ENCODE results near the gene EIF4E2.
A peak's percentile ranks its signal among the peaks of the same experiment; 100 is the strongest.

EIF4E2 gene

GRCh38 chr2:232502911-232503808, 47.3 kb upstream of the EIF4E2 start:
- Mint-ChIP-seq H3K4me1 (peaks cover 20% of the 10 kb centered on the region), H3K27me3 (ENCODE audit: low read depth) (peaks cover 72% of the 10 kb centered on the region), H3K4me3 (peak overlapping the region; percentile 70 to 84 (median 79)), H3K36me3 (ENCODE audit: low read depth) (no peaks in the 10 kb centered on the region), H3K9me3 (no peaks in the 10 kb centered on the region), H3K27ac (peak overlapping the region in 2 of 3 experiments; percentile 12 to 49)
- TF ChIP-seq, protein P1, sequence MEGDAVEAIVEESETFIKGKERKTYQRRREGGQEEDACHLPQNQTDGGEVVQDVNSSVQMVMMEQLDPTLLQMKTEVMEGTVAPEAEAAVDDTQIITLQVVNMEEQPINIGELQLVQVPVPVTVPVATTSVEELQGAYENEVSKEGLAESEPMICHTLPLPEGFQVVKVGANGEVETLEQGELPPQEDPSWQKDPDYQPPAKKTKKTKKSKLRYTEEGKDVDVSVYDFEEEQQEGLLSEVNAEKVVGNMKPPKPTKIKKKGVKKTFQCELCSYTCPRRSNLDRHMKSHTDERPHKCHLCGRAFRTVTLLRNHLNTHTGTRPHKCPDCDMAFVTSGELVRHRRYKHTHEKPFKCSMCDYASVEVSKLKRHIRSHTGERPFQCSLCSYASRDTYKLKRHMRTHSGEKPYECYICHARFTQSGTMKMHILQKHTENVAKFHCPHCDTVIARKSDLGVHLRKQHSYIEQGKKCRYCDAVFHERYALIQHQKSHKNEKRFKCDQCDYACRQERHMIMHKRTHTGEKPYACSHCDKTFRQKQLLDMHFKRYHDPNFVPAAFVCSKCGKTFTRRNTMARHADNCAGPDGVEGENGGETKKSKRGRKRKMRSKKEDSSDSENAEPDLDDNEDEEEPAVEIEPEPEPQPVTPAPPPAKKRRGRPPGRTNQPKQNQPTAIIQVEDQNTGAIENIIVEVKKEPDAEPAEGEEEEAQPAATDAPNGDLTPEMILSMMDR (IDR thresholded peaks at IDR 0.05; ENCODE audit: unreplicated experiment in 3 of 3) = no peak

GRCh38 chr2:232503809-232504323, 46.6 kb upstream of the EIF4E2 start:
- H3K4me3 Mint-ChIP-seq = peak overlapping the region; percentile 70 to 79 (median 71)
- no peaks in the 10 kb centered on the region for H3K9me3 Mint-ChIP-seq
- H3K27me3 Mint-ChIP-seq (ENCODE audit: low read depth) = peaks cover 72% of the 10 kb centered on the region
- H3K27ac Mint-ChIP-seq = peak overlapping the region in 1 of 3 experiments; percentile 49
- no peaks in the 10 kb centered on the region for H3K36me3 Mint-ChIP-seq (ENCODE audit: low read depth)
- TF ChIP-seq, protein P1 (IDR thresholded peaks at IDR 0.05; ENCODE audit: unreplicated experiment in 3 of 3) = no peak
- peaks cover 20% of the 10 kb centered on the region for H3K4me1 Mint-ChIP-seq

DNA sequence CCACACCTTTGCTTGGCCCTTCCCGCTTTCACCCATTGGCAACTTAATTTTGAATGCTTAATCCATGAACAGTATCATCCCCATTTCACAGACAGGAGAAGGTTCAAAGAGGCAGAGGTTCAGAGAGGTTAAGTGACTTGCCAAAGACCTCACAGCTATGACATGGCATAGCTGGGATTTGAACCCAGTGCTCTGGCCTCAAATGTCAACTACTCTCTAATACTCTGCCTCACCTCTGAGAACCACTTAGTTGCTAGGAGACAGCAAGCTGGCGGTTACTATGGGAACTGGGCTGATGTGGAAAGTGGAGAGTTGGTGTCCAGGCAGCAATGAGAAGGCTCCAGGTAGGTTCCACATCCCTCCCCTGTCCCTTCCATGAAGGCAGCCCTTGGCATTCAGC, 46.1 kb upstream of the EIF4E2 start:
- Mint-ChIP-seq H3K27ac (no peak overlapping the region), H3K4me1 (peaks cover 20% of the 10 kb centered on the region), H3K27me3 (ENCODE audit: low read depth) (peaks cover 71% of the 10 kb centered on the region), H3K4me3 (peak overlapping the region; percentile 46 to 69 (median 46)), H3K36me3 (ENCODE audit: low read depth) (no peaks in the 10 kb centered on the region), H3K9me3 (no peaks in the 10 kb centered on the region)
- TF ChIP-seq, protein P1 (IDR thresholded peaks at IDR 0.05; ENCODE audit: unreplicated experiment in 3 of 3) = no peak

DNA sequence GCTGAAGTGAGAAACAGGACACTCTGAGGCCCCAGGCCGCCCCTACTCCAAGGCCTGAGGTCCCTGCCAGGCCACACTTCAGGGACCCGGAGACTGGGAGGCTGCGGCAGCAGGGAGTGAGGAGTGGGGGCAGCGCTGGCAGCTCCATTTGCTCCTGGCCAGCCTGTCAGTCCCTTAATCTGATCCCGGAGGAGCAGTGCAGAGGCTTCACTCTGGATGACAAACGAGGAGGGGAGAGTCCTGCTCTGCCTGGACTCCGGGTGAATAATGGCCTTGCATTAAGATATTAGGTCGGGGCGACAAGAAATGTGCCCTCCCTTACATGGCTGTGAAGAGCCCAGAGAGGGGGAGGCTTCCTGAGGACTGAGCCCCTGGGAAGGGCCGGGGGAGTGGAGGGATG, 44.6 kb upstream of the EIF4E2 start:
- H3K4me1 Mint-ChIP-seq = peaks cover 20% of the 10 kb centered on the region
- H3K9me3 Mint-ChIP-seq = no peaks in the 10 kb centered on the region
- H3K36me3 Mint-ChIP-seq (ENCODE audit: low read depth) = no peaks in the 10 kb centered on the region
- peak overlapping the region in 1 of 3 experiments; percentile 22 for H3K27ac Mint-ChIP-seq
- peak overlapping the region in 2 of 3 experiments; percentile 23 to 44 for H3K4me3 Mint-ChIP-seq
- peaks cover 70% of the 10 kb centered on the region for H3K27me3 Mint-ChIP-seq (ENCODE audit: low read depth)
- TF ChIP-seq, protein P1 (IDR thresholded peaks at IDR 0.05; ENCODE audit: unreplicated experiment in 3 of 3) = no peak

DNA sequence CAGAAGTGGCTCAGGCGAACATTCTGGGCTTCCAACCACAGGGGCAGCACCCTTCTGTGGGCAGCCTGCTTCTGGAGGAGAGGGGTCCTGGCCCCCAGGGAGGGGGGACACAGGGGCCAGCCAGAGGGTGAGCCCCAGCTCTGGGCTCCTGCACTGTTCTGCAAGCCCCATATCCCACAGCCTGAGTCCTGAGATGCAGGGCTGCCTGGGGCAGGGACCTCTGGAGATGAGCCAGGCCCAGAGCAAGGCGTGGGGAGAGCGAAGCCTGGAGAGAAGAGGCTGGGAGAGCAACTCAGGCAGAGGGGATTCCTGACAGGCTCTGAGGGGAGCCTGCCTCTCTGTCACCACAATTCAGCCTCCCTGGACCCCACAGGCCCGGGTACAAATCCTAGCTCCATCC, 43.8 kb upstream of the EIF4E2 start:
- Mint-ChIP-seq H3K4me1 (peaks cover 20% of the 10 kb centered on the region), H3K9me3 (no peaks in the 10 kb centered on the region), H3K27ac (peak overlapping the region in 1 of 3 experiments; percentile 22), H3K4me3 (no peak overlapping the region), H3K27me3 (ENCODE audit: low read depth) (peaks cover 73% of the 10 kb centered on the region), H3K36me3 (ENCODE audit: low read depth) (no peaks in the 10 kb centered on the region)
- TF ChIP-seq, protein P1 (IDR thresholded peaks at IDR 0.05; ENCODE audit: unreplicated experiment in 3 of 3) = no peak
